ENCODE data around the gene MTUS2.

Gene MTUS2

DNA sequence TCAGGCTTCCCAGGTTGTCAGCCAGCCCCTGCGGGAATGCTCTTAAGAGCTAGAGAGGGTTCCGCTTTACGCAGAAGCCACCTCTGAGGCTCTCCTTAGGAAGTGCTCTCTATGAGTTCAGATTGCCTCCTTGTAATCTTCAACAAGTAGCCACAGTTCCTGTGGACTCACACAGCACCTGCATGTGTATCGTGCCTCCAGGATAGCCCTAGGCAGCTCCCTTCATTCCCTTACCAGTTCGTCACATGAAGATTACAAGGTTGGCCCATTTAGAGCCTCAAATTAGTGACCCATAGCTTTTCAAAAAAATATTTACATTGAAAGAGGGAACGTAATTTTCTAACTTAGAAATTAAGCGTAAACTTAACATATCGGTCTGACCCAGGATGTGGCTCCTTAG, 284.3 kb downstream of the MTUS2 start:
- TF ChIP-seq, protein P1, sequence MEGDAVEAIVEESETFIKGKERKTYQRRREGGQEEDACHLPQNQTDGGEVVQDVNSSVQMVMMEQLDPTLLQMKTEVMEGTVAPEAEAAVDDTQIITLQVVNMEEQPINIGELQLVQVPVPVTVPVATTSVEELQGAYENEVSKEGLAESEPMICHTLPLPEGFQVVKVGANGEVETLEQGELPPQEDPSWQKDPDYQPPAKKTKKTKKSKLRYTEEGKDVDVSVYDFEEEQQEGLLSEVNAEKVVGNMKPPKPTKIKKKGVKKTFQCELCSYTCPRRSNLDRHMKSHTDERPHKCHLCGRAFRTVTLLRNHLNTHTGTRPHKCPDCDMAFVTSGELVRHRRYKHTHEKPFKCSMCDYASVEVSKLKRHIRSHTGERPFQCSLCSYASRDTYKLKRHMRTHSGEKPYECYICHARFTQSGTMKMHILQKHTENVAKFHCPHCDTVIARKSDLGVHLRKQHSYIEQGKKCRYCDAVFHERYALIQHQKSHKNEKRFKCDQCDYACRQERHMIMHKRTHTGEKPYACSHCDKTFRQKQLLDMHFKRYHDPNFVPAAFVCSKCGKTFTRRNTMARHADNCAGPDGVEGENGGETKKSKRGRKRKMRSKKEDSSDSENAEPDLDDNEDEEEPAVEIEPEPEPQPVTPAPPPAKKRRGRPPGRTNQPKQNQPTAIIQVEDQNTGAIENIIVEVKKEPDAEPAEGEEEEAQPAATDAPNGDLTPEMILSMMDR (IDR thresholded peaks at IDR 0.05; ENCODE audit: borderline replicate concordance, extremely low read depth, low read length, poor library complexity, severe bottlenecking): no peak
- TF ChIP-seq EZH2 (IDR thresholded peaks at IDR 0.05; ENCODE audit: borderline replicate concordance, low read depth, low read length, severe bottlenecking): no peak
- H3K36me3 ChIP-seq (ENCODE audit: insufficient read depth, low read length): no peaks in the 10 kb centered on the region
- no peak overlapping the region for H3K4me2 ChIP-seq (ENCODE audit: insufficient read depth, low read length)
- no peak overlapping the region for H3K9ac ChIP-seq (ENCODE audit: low read depth, low read length)
- H3K27me3 ChIP-seq (ENCODE audit: insufficient read depth, low read length, poor library complexity): no peaks in the 10 kb centered on the region
- H3K27ac ChIP-seq (ENCODE audit: low read length): no peak overlapping the region
- no peaks in the 10 kb centered on the region for H3K79me2 ChIP-seq (ENCODE audit: insufficient read depth, low read length)
- H4K20me1 ChIP-seq (ENCODE audit: insufficient read depth, low read length): no peaks in the 10 kb centered on the region
- no peak for DNase-seq
- peaks cover 39% of the 10 kb centered on the region for H3K4me1 ChIP-seq (ENCODE audit: insufficient read depth, low read length)
- no peaks in the 10 kb centered on the region for H3K9me3 ChIP-seq (ENCODE audit: insufficient read depth, low read length, severe bottlenecking)
- H3K4me3 ChIP-seq (ENCODE audit: low read depth in 1 of 2, low read length in 2 of 2): no peak overlapping the region
- no peak overlapping the region for H2AFZ ChIP-seq (ENCODE audit: low read depth, low read length)
- ATAC-seq (ENCODE audit: insufficient read depth, low read depth): no peak

- no peaks in the 10 kb centered on the region for H4K20me1 ChIP-seq (ENCODE audit: insufficient read depth, low read length)
- DNase-seq (no peak), ATAC-seq (ENCODE audit: insufficient read depth, low read depth) (no peak)
- H3K4me1 ChIP-seq (ENCODE audit: insufficient read depth, low read length): peaks cover 30% of the 10 kb centered on the region
- no peaks in the 10 kb centered on the region for H3K36me3 ChIP-seq (ENCODE audit: insufficient read depth, low read length)
- H3K9ac ChIP-seq (ENCODE audit: low read depth, low read length): no peak overlapping the region
- no peak overlapping the region for H3K27ac ChIP-seq (ENCODE audit: low read length)
- H3K9me3 ChIP-seq (ENCODE audit: insufficient read depth, low read length, severe bottlenecking): no peaks in the 10 kb centered on the region
- H3K4me2 ChIP-seq (ENCODE audit: insufficient read depth, low read length): no peak overlapping the region
- TF ChIP-seq, protein P1 (IDR thresholded peaks at IDR 0.05; ENCODE audit: borderline replicate concordance, extremely low read depth, low read length, poor library complexity, severe bottlenecking): peak; percentile 42
- TF ChIP-seq EZH2 (IDR thresholded peaks at IDR 0.05; ENCODE audit: borderline replicate concordance, low read depth, low read length, severe bottlenecking): no peak
- H3K27me3 ChIP-seq (ENCODE audit: insufficient read depth, low read length, poor library complexity): no peaks in the 10 kb centered on the region
- no peak overlapping the region for H3K4me3 ChIP-seq (ENCODE audit: low read depth in 1 of 2, low read length in 2 of 2)
- H3K79me2 ChIP-seq (ENCODE audit: insufficient read depth, low read length): no peaks in the 10 kb centered on the region
- H2AFZ ChIP-seq (ENCODE audit: low read depth, low read length): no peak overlapping the region
Measured at GRCh38 chr13:29105779-29106178, 285.6 kb downstream of the MTUS2 start.

DNA sequence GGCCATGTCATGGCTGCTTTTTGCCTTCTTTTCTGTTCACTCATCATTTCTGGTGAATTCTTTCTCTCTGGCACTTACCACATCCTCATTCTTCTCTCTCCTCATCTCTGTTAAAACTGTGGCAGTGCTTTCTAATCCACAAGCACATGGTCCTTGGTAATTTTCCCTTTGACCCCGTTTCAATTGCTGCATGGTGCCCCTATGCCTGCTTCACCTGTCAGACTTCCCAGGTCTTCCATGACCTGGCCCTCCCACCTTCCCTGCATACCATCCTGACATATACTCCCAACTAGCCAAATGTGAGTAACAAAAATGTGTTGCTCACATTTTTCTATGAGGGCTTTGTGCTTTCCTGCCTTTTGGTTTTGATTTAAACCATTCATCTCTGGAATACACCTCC, 286.5 kb downstream of the MTUS2 start:
- ATAC-seq (ENCODE audit: insufficient read depth, low read depth): no peak
- Histone ChIP-seq H2AFZ (ENCODE audit: low read depth, low read length) (no peak overlapping the region), H3K36me3 (ENCODE audit: insufficient read depth, low read length) (no peaks in the 10 kb centered on the region), H3K4me2 (ENCODE audit: insufficient read depth, low read length) (no peak overlapping the region), H3K9ac (ENCODE audit: low read depth, low read length) (no peak overlapping the region), H3K27ac (ENCODE audit: low read length) (peak overlapping the region; percentile 25; the same call in 1 of the 2 replicates), H3K27me3 (ENCODE audit: insufficient read depth, low read length, poor library complexity) (no peaks in the 10 kb centered on the region), H3K9me3 (ENCODE audit: insufficient read depth, low read length, severe bottlenecking) (no peaks in the 10 kb centered on the region), H3K4me3 (ENCODE audit: low read depth in 1 of 2, low read length in 2 of 2) (no peak overlapping the region), H3K4me1 (ENCODE audit: insufficient read depth, low read length) (peaks cover 21% of the 10 kb centered on the region), H3K79me2 (ENCODE audit: insufficient read depth, low read length) (no peaks in the 10 kb centered on the region), H4K20me1 (ENCODE audit: insufficient read depth, low read length) (no peaks in the 10 kb centered on the region)
- TF ChIP-seq EZH2 (IDR thresholded peaks at IDR 0.05; ENCODE audit: borderline replicate concordance, low read depth, low read length, severe bottlenecking): no peak
- TF ChIP-seq, protein P1 (IDR thresholded peaks at IDR 0.05; ENCODE audit: borderline replicate concordance, extremely low read depth, low read length, poor library complexity, severe bottlenecking): no peak
- no peak for DNase-seq

Measured in DND-41 (cell line).